ENCODE measurements around the gene IER3. TPM values are rescaled to one million over a fixed set of nuclear protein-coding genes. Genes with fewer than 3 reads are reported as not detected.

The IER3 gene
- polyA plus RNA-seq, 2 of the 4 experiments (the other 2 are of a cell fraction) = 104 to 202 TPM

GRCh38 chr6:30732237-30732943 is 12.0 kb downstream of the IER3 start:
- Histone ChIP-seq H3K4me2 (no peak overlapping the region), H3K4me1 (peaks cover 18% of the 10 kb centered on the region; the same call in 2 of the 3 replicates), H3K27ac (peak overlapping the region in 1 of 2 experiments; percentile 64; a peak in 1 of 6 replicates), H3K4me3 (no peak overlapping the region), H3K9me3 (no peaks in the 10 kb centered on the region)
- TF ChIP-seq NR3C1 (IDR thresholded peaks at IDR 0.05) (no peak), BCL3 (IDR thresholded peaks at IDR 0.05) (no peak), EHMT2 (IDR thresholded peaks at IDR 0.05; ENCODE audit: low read depth) (no peak), CTCF (IDR thresholded peaks at IDR 0.05) (no peak), POLR2AphosphoS2 (conservative IDR thresholded peaks at IDR 0.05; ENCODE audit: low read length) (no peak), RARB (CRISPR knock-in tag; IDR thresholded peaks at IDR 0.05) (no peak), SREBF2 (IDR thresholded peaks at IDR 0.05) (no peak), JUNB (IDR thresholded peaks at IDR 0.05) (no peak), ZFP36 (IDR thresholded peaks at IDR 0.05; ENCODE audit: borderline replicate concordance, partially characterized antibody) (no peak)
- POLR2A ChIA-PET = interaction anchor here (0.8 to 1.5 kb wide), 4 partner anchors 9 to 60 kb away, joined by 3 read pairs; partner anchors contain the start of genes DHX16 and FLOT1
- no peak for DNase-seq (ENCODE audit: low read depth in 1 of 2, low spot score in 1 of 2)
- CTCF ChIA-PET = interaction anchor here (1.0 to 18.8 kb wide), 9 partner anchors 8 to 157 kb away, joined by 3 to 539 read pairs (median 11); partner anchors contain the start of genes DHX16 and FLOT1
- ATAC-seq = no peak
- WGBS (ENCODE audit: missing lambda C conversion rate) = 96% methylated on average over 12 of the region's 12 CpGs
- FAIRE-seq = no peak

GRCh38 chr6:30730601-30731435 is 13.5 kb downstream of the IER3 start:
- POLR2A ChIA-PET = interaction anchor here (0.6 to 1.4 kb wide), 3 partner anchors 22 to 158 kb away, joined by 3 to 4 read pairs (median 4); no protein-coding TSS in a partner anchor
- peak overlapping the region in 1 of 2 experiments; percentile 64; a peak in 3 of 6 replicates for H3K27ac ChIP-seq
- H3K4me2 ChIP-seq = no peak overlapping the region
- 67% methylated on average over 30 of the region's 30 CpGs for WGBS (ENCODE audit: missing lambda C conversion rate)
- peaks cover 28% of the 10 kb centered on the region; the same call in 2 of the 3 replicates for H3K4me1 ChIP-seq
- CTCF ChIA-PET = interaction anchor here (0.6 to 18.8 kb wide), 36 partner anchors 8 to 362 kb away, joined by 3 to 539 read pairs (median 4); partner anchors contain the start of genes DDR1, DHX16, FLOT1 and IER3
- ATAC-seq (peak; percentile 63 to 65), FAIRE-seq (no peak), DNase-seq (ENCODE audit: low read depth in 1 of 2, low spot score in 1 of 2) (peak in 1 of 2 experiments; percentile 74)
- H3K4me3 ChIP-seq = no peak overlapping the region
- H3K9me3 ChIP-seq = no peaks in the 10 kb centered on the region
- TF ChIP-seq TFCP2L1 (CRISPR knock-in tag; IDR thresholded peaks at IDR 0.05) (no peak), NFE2L2 (conservative IDR thresholded peaks at IDR 0.05; ENCODE audit: low read length) (no peak), MAZ (IDR thresholded peaks at IDR 0.05; ENCODE audit: borderline replicate concordance, low read depth, low read length) (no peak), E2F6 (IDR thresholded peaks at IDR 0.05; ENCODE audit: borderline replicate concordance, low read depth) (no peak), RARB (CRISPR knock-in tag; IDR thresholded peaks at IDR 0.05) (no peak), KDM5A (IDR thresholded peaks at IDR 0.05) (no peak), RAD21 (conservative IDR thresholded peaks at IDR 0.05 in 1 of 2, IDR thresholded peaks at IDR 0.05 in 1 of 2) (peak; percentile 67 to 70), MAFK (IDR thresholded peaks at IDR 0.05; ENCODE audit: partially characterized antibody) (no peak), JUNB (IDR thresholded peaks at IDR 0.05) (no peak), CTCF (IDR thresholded peaks at IDR 0.05) (peak; percentile 47; the same call in 2 of the 3 replicates), SMC3 (IDR thresholded peaks at IDR 0.05) (peak; percentile 49; the same call in 2 of the 3 replicates), ZFP36 (IDR thresholded peaks at IDR 0.05; ENCODE audit: borderline replicate concordance, partially characterized antibody) (no peak)
